ENCODE measurements around the gene LRRC28.

GRCh38 chr15:99365242-99365641 is 114.0 kb downstream of the LRRC28 start:
- no peak for TF ChIP-seq CTCF (IDR thresholded peaks at IDR 0.05; ENCODE audit: insufficient read depth, low read length)
- TF ChIP-seq REST (IDR thresholded peaks at IDR 0.05; ENCODE audit: insufficient replicate concordance, low read depth), result no peak
- TF ChIP-seq POLR2AphosphoS5 (IDR thresholded peaks at IDR 0.05; ENCODE audit: low read depth), result no peak
- TF ChIP-seq GABPA (IDR thresholded peaks at IDR 0.05; ENCODE audit: low read depth), result no peak
